Hippocampal formation (tissue), 2 donors: ENCODE measurements around the gene MBNL3.

Experiments
- DNase-seq, 2 donors: peaks; one replicate each; lab custom pipeline; 2025; lab: John Stamatoyannopoulos, UW

Gene MBNL3

GRCh38 chrX:132414404-132414803 lies 74.4 kb downstream of the MBNL3 start:
- DNase-seq = no peak

GRCh38 chrX:132413459-132413858 lies 75.4 kb downstream of the MBNL3 start:
- no peak for DNase-seq

DNA sequence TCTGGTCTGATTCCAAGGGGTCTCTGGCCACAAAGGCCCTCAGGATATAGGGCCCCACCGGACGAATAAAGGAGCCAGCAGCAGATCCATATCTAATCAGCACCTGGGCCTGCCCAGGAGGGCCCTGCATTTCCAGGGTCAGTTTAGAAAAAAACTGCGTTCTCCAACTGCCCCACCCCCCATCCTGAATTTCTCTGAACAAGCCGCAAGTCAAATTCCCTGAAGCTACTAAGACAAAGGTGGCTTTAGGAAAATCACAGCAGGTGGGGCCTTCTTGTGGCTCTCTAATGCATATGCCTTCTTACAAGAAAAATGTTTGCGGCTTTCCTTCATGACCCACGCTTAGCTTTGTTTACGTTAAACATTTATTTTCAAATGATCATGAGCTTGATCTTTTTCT lies 76.6 kb downstream of the MBNL3 start:
- DNase-seq = no peak

DNA sequence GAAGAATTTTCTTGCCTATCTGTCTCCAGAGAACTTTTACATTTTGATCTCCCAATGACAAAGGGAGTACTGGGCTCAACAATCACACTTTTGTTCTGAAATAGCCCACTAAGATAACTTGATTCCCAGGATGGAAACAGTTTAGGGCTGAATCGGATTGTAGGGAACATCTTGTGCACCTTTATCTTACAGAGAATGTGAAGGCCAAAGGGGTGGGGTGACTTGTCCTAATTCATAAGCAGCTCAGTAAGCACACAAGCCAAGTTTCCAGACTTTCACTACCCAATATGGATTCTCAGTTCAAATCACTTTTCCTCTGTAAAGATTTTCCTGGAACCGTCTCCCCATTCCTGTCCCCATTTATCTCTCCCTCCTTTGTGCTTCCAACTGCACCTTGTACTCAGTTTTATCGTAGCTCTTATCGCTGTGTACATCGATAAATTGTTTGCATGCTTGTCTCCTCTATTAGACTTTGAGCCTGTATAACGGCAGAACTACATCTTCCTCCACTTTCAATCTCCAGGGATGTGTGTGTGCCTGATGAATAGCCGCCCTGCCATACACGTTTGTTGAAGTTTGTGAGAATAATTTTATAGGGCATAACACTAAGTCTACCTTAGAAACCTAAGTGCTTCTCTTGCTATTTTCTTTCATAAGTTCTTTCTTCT lies 77.4 kb downstream of the MBNL3 start:
- DNase-seq = no peak

- no peak for DNase-seq
Measured at GRCh38 chrX:132409780-132410556, 78.9 kb downstream of the MBNL3 start.

GRCh38 chrX:132407691-132408090 lies 81.1 kb downstream of the MBNL3 start:
- DNase-seq = no peak

DNA sequence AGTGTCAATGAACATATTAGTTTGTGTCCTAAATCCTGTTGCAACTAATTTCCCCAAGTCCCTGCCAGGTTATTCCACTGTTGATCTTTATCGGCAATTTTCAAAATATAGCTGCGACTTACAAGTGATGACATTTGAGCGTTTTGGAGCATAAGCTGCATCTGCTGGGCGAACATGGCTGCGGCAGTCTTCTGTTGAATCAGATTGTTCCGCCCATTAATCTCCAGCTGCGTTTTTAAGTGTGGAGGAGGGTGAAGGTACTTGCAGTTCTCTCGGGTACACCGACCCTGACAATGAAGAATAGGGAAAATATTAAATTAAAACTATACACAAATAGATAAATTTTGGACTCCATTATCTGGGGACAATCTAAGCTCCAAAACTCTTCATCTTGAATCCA lies 82.7 kb downstream of the MBNL3 start:
- DNase-seq = no peak

DNA sequence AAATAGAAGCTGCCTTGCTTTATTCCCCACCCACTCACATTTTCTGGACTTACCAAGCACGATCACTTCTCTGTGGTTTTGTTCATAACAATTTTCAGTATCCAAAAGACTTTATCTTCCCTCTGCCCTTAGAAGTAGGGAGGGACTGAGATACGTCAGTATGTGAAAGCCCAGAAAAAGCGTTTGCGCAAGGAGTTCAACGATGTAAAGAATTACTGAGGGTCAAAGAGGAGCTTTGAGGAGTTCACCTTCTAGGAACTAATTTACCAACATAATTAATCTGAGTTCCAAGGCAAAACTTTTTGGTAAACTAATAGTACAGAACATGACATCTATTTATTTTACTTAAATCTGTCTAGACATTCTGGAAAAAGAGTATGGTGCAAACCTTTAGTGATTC lies 84.6 kb downstream of the MBNL3 start:
- DNase-seq = no peak

GRCh38 chrX:132401935-132402334 lies 86.9 kb downstream of the MBNL3 start:
- DNase-seq = no peak

DNA sequence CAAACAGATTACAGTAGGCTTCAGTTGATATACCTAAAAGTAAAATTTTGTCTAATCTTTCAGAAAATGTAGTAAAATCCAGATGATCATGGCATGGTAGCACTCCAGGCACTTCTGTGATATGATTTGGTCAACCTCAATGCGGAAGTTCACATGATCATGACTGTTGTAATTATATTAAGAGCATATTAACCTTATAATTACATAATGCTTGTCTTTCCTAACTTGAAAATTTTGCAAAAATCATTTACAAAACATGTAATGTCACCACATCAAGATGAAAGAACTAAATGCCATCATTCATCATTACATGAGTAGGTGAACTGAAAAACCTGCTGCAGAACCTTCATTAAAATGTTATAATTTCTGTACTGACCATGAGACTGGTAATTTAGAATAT lies 88.1 kb downstream of the MBNL3 start:
- DNase-seq = no peak

DNA sequence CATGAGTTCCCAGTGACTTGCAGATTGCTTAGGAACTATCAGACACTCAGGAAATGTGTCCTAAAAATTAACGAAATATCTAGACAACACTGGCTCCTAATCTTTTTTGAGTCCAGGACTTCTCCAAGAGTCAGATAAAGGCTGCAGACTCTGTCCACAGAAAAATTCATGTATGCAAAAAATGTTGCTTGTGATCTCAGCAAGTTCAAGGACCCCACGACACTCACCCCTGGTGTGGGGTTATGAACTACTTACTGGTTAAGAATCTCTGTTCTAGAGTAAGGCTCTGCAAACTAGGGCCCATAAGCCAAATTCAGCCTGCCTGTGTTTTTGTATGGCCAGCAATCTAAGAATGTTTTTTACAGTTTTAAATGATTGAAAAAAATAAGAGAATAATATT lies 93.2 kb downstream of the MBNL3 start:
- DNase-seq = no peak

GRCh38 chrX:132395026-132395425 lies 93.8 kb downstream of the MBNL3 start:
- no peak for DNase-seq

- DNase-seq = no peak
Measured at GRCh38 chrX:132394591-132394990, 94.2 kb downstream of the MBNL3 start.

DNA sequence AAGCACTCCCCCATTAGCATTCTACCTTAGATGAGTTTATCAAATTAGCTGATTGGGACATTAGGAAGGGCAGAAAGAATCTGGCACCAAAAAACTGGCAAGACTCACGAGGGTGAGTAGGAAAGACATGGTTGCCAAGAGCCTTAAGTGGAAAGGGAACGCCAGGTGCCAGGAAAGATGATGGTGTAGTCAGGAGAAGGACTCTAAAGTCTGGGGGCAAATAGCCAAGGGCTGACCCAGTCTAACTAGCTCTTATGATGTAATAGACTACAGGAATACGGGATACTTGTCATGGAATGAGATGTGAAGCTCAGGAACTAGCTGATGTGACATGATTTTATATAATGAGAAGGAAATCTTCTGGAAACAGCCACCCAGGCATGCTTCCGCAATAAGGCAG lies 94.8 kb downstream of the MBNL3 start:
- DNase-seq = no peak

- DNase-seq = no peak
Measured at GRCh38 chrX:132393485-132393884, 95.4 kb downstream of the MBNL3 start.

GRCh38 chrX:132393085-132393484 lies 95.8 kb downstream of the MBNL3 start:
- DNase-seq = no peak

DNA sequence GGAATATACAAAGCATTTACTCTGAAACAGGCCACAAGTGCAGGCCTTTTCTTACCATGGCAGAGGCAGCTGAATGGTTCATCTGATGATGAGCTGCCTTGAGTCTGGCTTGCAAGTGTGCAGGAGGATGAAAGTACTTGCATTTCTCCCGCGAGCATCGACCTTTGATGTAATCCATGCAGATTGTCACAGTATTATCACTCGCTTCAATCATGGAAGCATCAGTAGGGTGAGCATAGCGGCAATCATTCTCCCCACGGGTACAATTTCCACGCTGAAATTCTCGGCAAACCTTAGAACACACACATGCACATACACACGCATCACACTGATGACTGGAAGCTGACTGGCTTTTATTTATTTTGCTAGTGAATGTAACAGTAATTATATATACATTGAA lies 98.0 kb downstream of the MBNL3 start:
- no peak for DNase-seq

DNA sequence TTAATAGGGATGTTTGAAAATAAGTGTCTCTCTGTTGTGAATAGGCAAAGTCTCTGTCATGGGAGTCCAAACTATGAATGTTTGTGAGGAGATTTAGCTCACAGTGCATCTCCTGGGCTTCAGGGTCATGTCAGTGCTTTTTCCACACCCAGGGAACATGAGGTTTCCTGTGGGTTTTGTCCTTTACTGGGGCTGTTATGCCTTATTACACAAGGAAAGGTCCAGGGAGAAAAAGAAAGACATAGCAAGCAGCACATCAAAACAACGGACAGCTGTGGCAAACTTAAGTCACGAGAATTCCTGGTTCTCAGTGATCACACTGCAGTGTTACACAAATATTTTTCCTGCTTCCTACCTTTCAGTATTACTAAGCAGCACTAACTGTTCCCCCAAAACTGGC lies 99.4 kb downstream of the MBNL3 start:
- no peak for DNase-seq

GRCh38 chrX:132388371-132388770 lies 100.5 kb downstream of the MBNL3 start:
- DNase-seq = no peak

DNA sequence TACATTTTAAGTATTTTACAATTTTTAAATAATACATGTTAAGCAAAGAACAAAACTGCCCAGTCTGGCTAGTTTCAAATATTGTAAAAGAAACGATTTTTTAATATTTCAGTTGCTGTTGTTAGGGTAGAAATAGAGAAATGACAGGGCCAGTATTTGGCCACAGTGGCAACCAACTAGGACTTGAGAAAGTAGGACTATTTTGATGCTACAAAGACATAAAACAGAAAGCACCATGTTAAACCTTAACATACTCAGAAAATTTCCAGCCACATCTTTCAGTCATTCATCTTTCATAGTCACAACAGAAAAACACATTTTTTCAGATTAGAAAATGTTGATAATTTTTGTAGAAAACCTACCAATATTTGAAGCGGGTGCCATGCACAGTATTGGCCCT lies 104.5 kb downstream of the MBNL3 start:
- no peak for DNase-seq

DNA sequence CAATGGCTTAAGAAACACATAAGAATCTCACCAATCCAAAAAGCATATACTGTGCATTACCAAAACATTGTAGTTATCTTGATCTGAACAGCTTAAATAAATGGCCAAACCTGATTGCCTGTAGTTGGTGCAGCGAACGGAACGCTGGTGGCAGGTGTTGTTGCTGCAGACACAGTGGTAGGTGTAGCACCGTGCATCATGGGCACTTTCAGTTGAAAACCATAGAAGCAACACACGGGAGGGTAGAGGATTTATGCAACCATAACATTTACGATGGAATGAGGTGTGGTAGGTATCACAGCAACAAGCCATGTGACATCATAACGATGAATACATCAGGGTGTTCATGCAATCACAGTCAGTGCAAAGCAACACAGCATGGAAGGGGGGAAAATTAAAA lies 106.8 kb downstream of the MBNL3 start:
- no peak for DNase-seq

- no peak for DNase-seq
Measured at GRCh38 chrX:132378281-132378680, 110.6 kb downstream of the MBNL3 start.

DNA sequence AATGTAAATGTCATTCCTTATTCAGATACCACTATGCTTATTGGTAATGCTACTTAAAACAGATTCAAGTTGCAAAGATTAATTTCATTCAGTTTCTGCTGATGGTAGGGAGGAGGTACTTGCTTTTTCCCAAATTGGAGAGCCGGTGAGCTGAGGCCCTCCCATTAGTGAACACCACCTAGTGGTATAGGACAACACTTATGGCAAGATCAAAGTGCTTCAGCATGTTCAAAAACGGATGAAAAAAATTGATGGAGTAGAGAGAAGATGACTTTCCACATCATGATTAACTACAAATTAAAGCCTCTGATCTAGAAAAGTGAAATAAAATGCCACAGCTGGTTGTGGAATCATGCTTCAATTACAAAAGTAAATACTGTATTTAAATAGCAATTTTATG lies 112.9 kb downstream of the MBNL3 start:
- no peak for DNase-seq

DNA sequence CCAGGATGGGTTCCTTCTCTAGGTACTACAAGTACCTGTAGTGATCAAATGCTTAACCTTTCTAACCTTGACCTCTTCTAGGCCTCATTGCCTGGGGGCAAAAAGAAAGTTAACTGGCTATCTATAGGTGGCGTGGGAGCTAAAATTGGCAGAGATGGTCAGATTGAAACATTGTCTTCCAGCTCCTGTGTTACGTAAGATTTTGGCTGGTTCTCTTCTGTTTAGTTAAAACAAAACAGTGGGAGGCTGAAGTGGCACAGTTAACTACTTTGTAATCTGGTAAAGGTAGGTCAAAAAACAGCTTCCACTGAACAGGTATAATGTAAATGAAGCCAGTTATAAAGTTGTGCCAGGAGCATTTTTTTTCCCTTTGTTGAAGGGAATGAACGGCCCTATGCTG lies 115.2 kb downstream of the MBNL3 start:
- DNase-seq = no peak
